Astrocyte (in vitro differentiated cells and primary cell): ENCODE results near the gene SLITRK1. TPM values are rescaled to one million over a fixed set of nuclear protein-coding genes. Genes with fewer than 3 reads are reported as not detected.

ENCODE experiments used
- DNase-seq: peaks from one replicate; pipeline ENCODE4 v3.0.0-alpha.2; 2010; ENCODE audit warnings: low read depth
- FAIRE-seq: peaks from 2 replicates; lab custom pipeline; 2011; peaks lifted over from hg19 to GRCh38; lab: Jason Lieb, UNC
- H2AFZ ChIP-seq: 2 replicates; pipeline ENCODE4 v1.6.0; 2012; ENCODE audit warnings: low read depth, low read length, inconsistent platforms
- H3K27ac ChIP-seq: 2 replicates; pipeline ENCODE4 v1.5.1; 2011; ENCODE audit warnings: low read depth, low read length, inconsistent platforms
- H3K27me3 ChIP-seq: 2 replicates; pipeline ENCODE4 v1.6.0; 2011; ENCODE audit warnings: low read length, inconsistent platforms; ENCODE audit not compliant: insufficient read depth
- H3K36me3 ChIP-seq: 2 replicates; pipeline ENCODE4 v1.5.1; 2011; ENCODE audit warnings: low read length, inconsistent platforms; ENCODE audit not compliant: insufficient read depth
- H3K4me1 ChIP-seq: 2 replicates; pipeline ENCODE4 v1.5.1; 2011; ENCODE audit warnings: low read length, inconsistent platforms; ENCODE audit not compliant: insufficient read depth
- H3K4me2 ChIP-seq: 2 replicates; pipeline ENCODE4 v1.6.0; 2012; ENCODE audit warnings: low read length, inconsistent platforms
- H3K4me3 ChIP-seq: 2 replicates; pipeline ENCODE4 v1.5.1; 2011; ENCODE audit warnings: low read depth, mild to moderate bottlenecking, low read length, inconsistent platforms; ENCODE audit not compliant: insufficient read depth
- H3K79me2 ChIP-seq: 2 replicates; pipeline ENCODE4 v1.6.0; 2012; ENCODE audit warnings: mild to moderate bottlenecking, low read length, inconsistent platforms; ENCODE audit not compliant: insufficient read depth
- H3K9ac ChIP-seq: 2 replicates; pipeline ENCODE4 v1.6.0; 2012; ENCODE audit warnings: mild to moderate bottlenecking, low read length, inconsistent platforms
- H3K9me3 ChIP-seq: 2 replicates; pipeline ENCODE4 v1.5.1; 2012; ENCODE audit warnings: low read depth, mild to moderate bottlenecking, low read length, inconsistent platforms; ENCODE audit not compliant: insufficient read depth
- H4K20me1 ChIP-seq: 2 replicates; pipeline ENCODE4 v1.6.0; 2012; ENCODE audit warnings: low read length, inconsistent platforms; ENCODE audit not compliant: insufficient read depth
- H3K27ac Mint-ChIP-seq: one replicate; pipeline ENCODE4 v1.8.0; 2021; ENCODE audit warnings: mild to moderate bottlenecking, mixed read lengths; ENCODE audit not compliant: unreplicated experiment
- H3K27me3 Mint-ChIP-seq: one replicate; pipeline ENCODE4 v1.8.0; 2021; ENCODE audit warnings: low read depth, mixed read lengths; ENCODE audit not compliant: unreplicated experiment
- H3K36me3 Mint-ChIP-seq: one replicate; pipeline ENCODE4 v1.8.0; 2021; ENCODE audit warnings: low read depth, mixed read lengths; ENCODE audit not compliant: unreplicated experiment
- H3K4me1 Mint-ChIP-seq: one replicate; pipeline ENCODE4 v1.8.0; 2021; ENCODE audit warnings: low read depth, mixed read lengths; ENCODE audit not compliant: unreplicated experiment
- H3K4me3 Mint-ChIP-seq: one replicate; pipeline ENCODE4 v1.8.0; 2021; ENCODE audit warnings: mild to moderate bottlenecking, moderate library complexity, mixed read lengths; ENCODE audit not compliant: unreplicated experiment
- H3K9me3 Mint-ChIP-seq: one replicate; pipeline ENCODE4 v1.8.0; 2021; ENCODE audit warnings: mild to moderate bottlenecking, mixed read lengths; ENCODE audit not compliant: unreplicated experiment
- CTCF ChIP-seq: IDR thresholded peaks from 2 replicates; pipeline ENCODE4 v1.5.1; 2011; ENCODE audit warnings: low read depth, mild to moderate bottlenecking, inconsistent platforms, low read length, moderate library complexity; ENCODE audit not compliant: insufficient read depth
- EZH2 ChIP-seq: IDR thresholded peaks from 2 replicates; pipeline ENCODE4 v1.6.1; 2012; ENCODE audit warnings: mild to moderate bottlenecking, low read length, inconsistent platforms; ENCODE audit not compliant: insufficient read depth
- total RNA-seq: library from RNA; stranded (reverse); gene quantifications from 2 replicates; pipeline ENCODE4 v1.2.1, GENCODE V29; 2021

SLITRK1 gene
- total RNA-seq, 1 donor from 2014 or later, result 2.3 TPM

- FAIRE-seq, result no peak
- H2AFZ ChIP-seq, result no peak overlapping the region
- Mint-ChIP-seq H3K36me3 (no peaks in the 10 kb centered on the region), H3K27me3 (no peaks in the 10 kb centered on the region), H3K9me3 (no peaks in the 10 kb centered on the region), H3K4me1 (peaks cover 16% of the 10 kb centered on the region), H3K27ac (no peak overlapping the region), H3K4me3 (no peak overlapping the region)
- no peaks in the 10 kb centered on the region for H3K79me2 ChIP-seq
- no peaks in the 10 kb centered on the region for H4K20me1 ChIP-seq
- H3K27me3 ChIP-seq, result no peaks in the 10 kb centered on the region
- no peak overlapping the region for H3K4me3 ChIP-seq
- DNase-seq, result no peak
- H3K9me3 ChIP-seq, result no peaks in the 10 kb centered on the region
- no peaks in the 10 kb centered on the region for H3K36me3 ChIP-seq
- no peak overlapping the region for H3K9ac ChIP-seq
- no peak overlapping the region for H3K4me2 ChIP-seq
- no peaks in the 10 kb centered on the region for H3K4me1 ChIP-seq
- no peak overlapping the region for H3K27ac ChIP-seq
- TF ChIP-seq EZH2 (no peak), CTCF (no peak)
Measured at GRCh38 chr13:83831796-83832195, 50.5 kb downstream of the SLITRK1 start.

GRCh38 chr13:83829810-83830209, 52.5 kb downstream of the SLITRK1 start:
- FAIRE-seq (no peak), DNase-seq (no peak)
- Mint-ChIP-seq H3K9me3 (no peaks in the 10 kb centered on the region), H3K4me1 (peaks cover 16% of the 10 kb centered on the region), H3K36me3 (no peaks in the 10 kb centered on the region), H3K27ac (no peak overlapping the region), H3K27me3 (no peaks in the 10 kb centered on the region), H3K4me3 (no peak overlapping the region)
- Histone ChIP-seq H3K9ac (no peak overlapping the region), H3K9me3 (no peaks in the 10 kb centered on the region), H3K4me2 (no peak overlapping the region), H3K27ac (no peak overlapping the region), H2AFZ (no peak overlapping the region), H3K27me3 (no peaks in the 10 kb centered on the region), H3K36me3 (no peaks in the 10 kb centered on the region), H4K20me1 (no peaks in the 10 kb centered on the region), H3K4me1 (no peaks in the 10 kb centered on the region), H3K4me3 (no peak overlapping the region), H3K79me2 (no peaks in the 10 kb centered on the region)
- TF ChIP-seq EZH2, result no peak
- TF ChIP-seq CTCF, result no peak

GRCh38 chr13:83827338-83827737, 54.9 kb downstream of the SLITRK1 start:
- H3K9me3 Mint-ChIP-seq, result no peaks in the 10 kb centered on the region
- FAIRE-seq, result no peak
- Histone ChIP-seq H3K79me2 (no peaks in the 10 kb centered on the region), H3K36me3 (no peaks in the 10 kb centered on the region), H3K27me3 (no peaks in the 10 kb centered on the region), H3K4me3 (no peak overlapping the region), H4K20me1 (no peaks in the 10 kb centered on the region), H3K9ac (no peak overlapping the region), H2AFZ (no peak overlapping the region), H3K9me3 (peaks cover 7% of the 10 kb centered on the region), H3K4me2 (no peak overlapping the region), H3K4me1 (no peaks in the 10 kb centered on the region), H3K27ac (no peak overlapping the region)
- no peaks in the 10 kb centered on the region for H3K36me3 Mint-ChIP-seq
- H3K27me3 Mint-ChIP-seq, result no peaks in the 10 kb centered on the region
- no peak overlapping the region for H3K27ac Mint-ChIP-seq
- no peak for TF ChIP-seq EZH2
- no peak for TF ChIP-seq CTCF
- H3K4me1 Mint-ChIP-seq, result peaks cover 16% of the 10 kb centered on the region
- no peak overlapping the region for H3K4me3 Mint-ChIP-seq
- no peak for DNase-seq
